Measurements from ENCODE around the gene PKM.

GRCh38 chr15:72182673-72183072 lies 48.3 kb downstream of the PKM start:
- TF ChIP-seq POLR2A (IDR thresholded peaks at IDR 0.05; ENCODE audit: low read depth, low read length) (no peak), POLR2AphosphoS5 (IDR thresholded peaks at IDR 0.05; ENCODE audit: low read depth, low read length) (no peak), TAF1 (IDR thresholded peaks at IDR 0.05; ENCODE audit: low read depth, low read length) (no peak), SPI1 (IDR thresholded peaks at IDR 0.05; ENCODE audit: low read depth, low read length) (no peak), POU2F2 (IDR thresholded peaks at IDR 0.05; ENCODE audit: low read depth, low read length) (no peak)
